CD1c-positive myeloid dendritic cell (primary cell): ENCODE results near the gene MDP1.

Source experiments
- DNase-seq: peaks from one replicate; pipeline ENCODE4 v3.0.0-alpha.2; 2016; ENCODE audit errors: extremely low spot score

MDP1 gene

GRCh38 chr14:24181371-24182077, 34.3 kb downstream of the MDP1 start:
- DNase-seq, result no peak

- no peak for DNase-seq
Observed at GRCh38 chr14:24179961-24180796, 35.7 kb downstream of the MDP1 start.

- no peak for DNase-seq
Observed at GRCh38 chr14:24179294-24179960, 36.4 kb downstream of the MDP1 start.

- no peak for DNase-seq
Observed at GRCh38 chr14:24178399-24179178, 37.3 kb downstream of the MDP1 start.

GRCh38 chr14:24177891-24178290, 38.0 kb downstream of the MDP1 start:
- no peak for DNase-seq

- no peak for DNase-seq
Observed at GRCh38 chr14:24177041-24177825, 38.6 kb downstream of the MDP1 start.

- no peak for DNase-seq
Observed at GRCh38 chr14:24176599-24176998, 39.3 kb downstream of the MDP1 start.

- DNase-seq, result no peak
Observed at GRCh38 chr14:24172871-24173281, 43.0 kb downstream of the MDP1 start.

GRCh38 chr14:24172261-24172860, 43.5 kb downstream of the MDP1 start:
- DNase-seq, result no peak

GRCh38 chr14:24171422-24172260, 44.2 kb downstream of the MDP1 start, which contains the start of gene REC8:
REC8 (plus strand) TSS chr14:24172080; CDS start chr14:24172553, 473 bp downstream.
- DNase-seq, result peak; percentile 33

GRCh38 chr14:24167469-24168114, 48.3 kb downstream of the MDP1 start:
- DNase-seq, result peak; percentile 59

GRCh38 chr14:24165785-24166184, 50.1 kb downstream of the MDP1 start:
- no peak for DNase-seq

- no peak for DNase-seq
Observed at GRCh38 chr14:24164518-24164991, 51.3 kb downstream of the MDP1 start.
